T-helper 2 cell treated with Interferon-gamma antibody and Interleukin-4, amounts not matched to agents 100 ng/mL and 5 ng/mL, for 36 hours (primary cell): ENCODE results near the gene FBXW5. TPM values are rescaled to one million over a fixed set of nuclear protein-coding genes. Genes with fewer than 3 reads are reported as not detected.

Source experiments
- intact Hi-C: fragments of 100-400 bp; cut with micrococcal nuclease; formaldehyde crosslinking; loops from one replicate; pipeline ENCODE4 v1.15.1; 2023
- total RNA-seq: library from RNA; stranded (reverse); gene quantifications from 2 replicates; pipeline ENCODE4 v1.2.3, GENCODE V29; 2022

FBXW5 gene
- total RNA-seq, 1 donor from 2014 or later, result 109 TPM

- intact Hi-C loops, result no loop called here
Measured at GRCh38 chr9:136939431-136939995, 5.0 kb downstream of the FBXW5 start.

DNA sequence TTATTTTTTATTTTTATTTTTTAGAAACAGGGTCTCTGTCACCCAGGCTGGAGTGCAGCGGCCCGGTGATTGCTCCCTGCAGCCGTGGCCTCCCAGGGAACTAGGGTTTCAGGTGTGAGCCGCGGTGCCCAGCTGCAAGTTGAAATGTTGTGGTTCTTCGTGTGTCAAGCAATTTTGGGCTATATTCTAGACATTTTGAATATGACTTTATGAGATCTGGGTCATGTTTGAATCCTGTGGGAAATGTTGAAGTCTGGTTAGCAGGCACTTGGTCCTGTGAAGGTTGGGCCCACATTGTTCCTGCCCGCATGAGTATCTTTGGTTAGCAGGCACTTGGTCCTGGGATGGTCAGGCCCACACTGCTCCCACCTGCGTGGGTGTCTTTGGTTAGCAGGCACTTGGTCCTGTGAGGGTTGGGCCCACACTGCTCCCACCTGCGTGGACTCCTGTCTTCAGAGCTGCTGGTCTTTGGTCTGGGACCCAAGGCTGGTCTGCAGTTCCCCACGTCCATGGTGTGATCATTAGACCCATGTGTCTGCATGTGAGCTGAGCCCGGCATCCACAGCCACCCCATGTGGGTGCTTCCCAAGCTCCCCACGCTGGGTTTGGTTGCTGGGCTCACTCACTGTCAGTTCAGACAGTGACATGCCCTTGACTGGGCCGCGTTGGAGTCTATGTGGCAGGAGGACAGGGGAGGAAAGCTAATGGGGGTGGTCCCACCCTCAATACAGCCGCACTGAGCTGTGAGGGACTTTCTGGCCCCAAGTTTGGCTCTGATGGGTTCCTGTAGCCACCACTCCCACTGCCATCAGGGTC is 7.1 kb downstream of the FBXW5 start:
- intact Hi-C loops, result no loop called here

- intact Hi-C loops, result no loop called here
Measured at GRCh38 chr9:136936645-136937170, 7.8 kb downstream of the FBXW5 start.

DNA sequence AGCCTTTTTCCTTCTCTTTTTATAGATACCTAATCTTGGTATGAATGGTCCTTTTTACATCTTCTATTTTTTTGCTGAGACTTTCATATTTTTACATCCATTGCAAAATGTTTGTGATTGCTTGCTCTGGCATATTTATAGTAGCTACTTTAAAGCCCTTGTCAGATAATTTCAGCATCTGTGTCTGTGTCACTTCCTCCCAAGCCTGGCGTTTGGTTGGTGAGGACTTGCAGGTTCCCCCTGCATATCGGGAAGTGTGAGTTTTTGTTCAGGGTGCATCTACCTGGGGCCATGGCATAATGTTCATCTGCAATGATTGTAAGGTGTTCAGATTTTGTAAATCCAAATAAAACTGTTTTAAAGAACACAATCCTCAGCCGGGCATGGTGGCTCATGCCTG is 8.9 kb downstream of the FBXW5 start:
- intact Hi-C loops, result no loop called here

- intact Hi-C loops, result no loop called here
Measured at GRCh38 chr9:136934277-136934676, 10.3 kb downstream of the FBXW5 start.

GRCh38 chr9:136931611-136932130 is 12.9 kb downstream of the FBXW5 start:
- intact Hi-C loops, result no loop called here

- intact Hi-C loops, result no loop called here
Measured at GRCh38 chr9:136930014-136930413, 14.5 kb downstream of the FBXW5 start.

GRCh38 chr9:136928591-136928990 is 15.9 kb downstream of the FBXW5 start:
- intact Hi-C loops, result no loop called here

GRCh38 chr9:136927343-136928271 is 16.9 kb downstream of the FBXW5 start:
- intact Hi-C loops, result no loop called here

GRCh38 chr9:136926749-136927148 is 17.8 kb downstream of the FBXW5 start:
- intact Hi-C loops, result no loop called here

DNA sequence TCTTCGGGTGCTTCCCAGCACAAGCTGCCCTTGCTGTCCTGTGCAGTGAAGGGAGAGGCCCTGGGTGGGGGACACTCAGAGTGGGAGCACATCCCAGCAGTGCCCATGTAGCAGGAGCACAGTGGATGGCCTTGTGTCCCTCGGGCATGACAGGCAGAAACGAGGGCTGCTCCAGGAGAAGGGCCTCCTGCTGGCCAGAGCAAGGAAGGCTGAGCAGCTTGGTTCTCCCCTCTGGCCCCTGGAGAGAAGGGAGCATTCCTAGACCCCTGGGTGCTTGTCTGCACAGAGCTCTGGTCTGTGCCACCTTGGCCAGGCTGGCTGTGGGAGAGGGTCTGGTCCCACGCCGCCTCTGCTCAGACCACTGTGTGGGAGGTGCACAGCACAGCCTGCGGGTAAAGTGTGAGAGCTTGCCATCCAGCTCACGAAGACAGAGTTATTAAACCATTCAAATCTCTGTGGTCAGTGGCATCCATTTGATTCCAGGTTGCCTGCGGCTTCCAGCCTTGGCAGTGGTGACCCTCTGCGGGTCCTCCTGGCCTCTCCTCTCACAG is 18.3 kb downstream of the FBXW5 start:
- intact Hi-C loops, result no loop called here

GRCh38 chr9:136925414-136926153 is 19.0 kb downstream of the FBXW5 start:
- intact Hi-C loops, result no loop called here

GRCh38 chr9:136923881-136924280 is 20.7 kb downstream of the FBXW5 start:
- intact Hi-C loops, result no loop called here

DNA sequence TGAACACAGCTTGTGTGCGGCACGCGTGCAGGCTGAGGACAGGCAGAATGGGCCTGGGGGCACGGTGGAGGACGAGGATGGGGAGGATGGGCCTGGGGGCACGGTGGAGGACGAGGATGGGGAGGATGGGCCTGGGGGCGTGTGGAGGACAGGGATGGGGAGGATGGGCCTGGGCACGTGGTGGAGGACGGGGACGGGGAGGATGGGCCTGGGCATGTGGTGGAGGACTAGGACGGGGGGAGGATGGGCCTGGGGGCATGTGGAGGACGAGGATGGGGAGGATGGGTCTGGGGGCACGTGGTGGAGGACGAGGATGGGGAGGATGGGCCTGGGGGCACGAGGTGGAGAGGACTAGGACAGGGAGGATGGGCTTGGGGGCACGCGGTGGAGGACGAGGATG is 22.0 kb downstream of the FBXW5 start:
- intact Hi-C loops, result no loop called here

DNA sequence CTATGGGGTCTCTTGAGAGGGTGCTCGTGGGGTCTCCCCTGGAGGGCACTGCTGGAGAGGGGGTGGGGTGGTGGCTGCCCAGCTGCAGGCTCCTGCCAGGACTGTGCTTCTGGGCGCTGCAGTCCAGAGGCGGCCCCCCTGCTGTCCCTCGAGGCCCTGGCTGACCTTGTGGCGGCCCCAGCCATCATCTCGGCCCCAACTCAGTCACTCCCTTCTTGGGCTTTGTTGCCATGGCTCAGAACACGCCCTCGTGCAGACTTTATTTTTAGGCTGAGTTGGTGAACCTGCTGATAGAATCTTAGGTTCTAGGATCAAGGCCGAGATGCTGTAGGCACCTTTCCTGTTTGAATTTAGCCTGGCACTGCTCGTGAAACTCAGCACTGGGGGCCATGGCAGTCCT is 22.8 kb downstream of the FBXW5 start:
- intact Hi-C loops, result no loop called here

DNA sequence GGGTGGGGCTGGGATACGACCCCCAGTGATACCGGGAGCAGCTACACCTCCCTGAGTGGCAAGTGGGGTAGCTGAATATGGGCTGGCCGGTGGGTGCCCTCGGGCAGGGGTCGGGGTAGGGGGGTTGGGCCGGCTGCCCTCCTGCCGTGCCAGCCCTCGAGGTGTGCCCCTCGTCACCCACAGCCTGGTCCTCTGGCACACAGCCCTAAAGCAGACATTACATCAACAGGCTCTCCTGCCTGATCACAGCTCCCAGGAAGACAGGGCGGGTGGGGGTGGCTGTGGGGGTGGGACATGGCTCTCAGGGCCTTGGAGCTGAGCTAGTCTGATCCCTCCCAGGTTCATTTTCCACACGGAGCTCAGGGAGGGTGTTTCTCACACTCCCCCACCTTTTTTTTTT is 23.2 kb downstream of the FBXW5 start:
- intact Hi-C loops, result no loop called here

DNA sequence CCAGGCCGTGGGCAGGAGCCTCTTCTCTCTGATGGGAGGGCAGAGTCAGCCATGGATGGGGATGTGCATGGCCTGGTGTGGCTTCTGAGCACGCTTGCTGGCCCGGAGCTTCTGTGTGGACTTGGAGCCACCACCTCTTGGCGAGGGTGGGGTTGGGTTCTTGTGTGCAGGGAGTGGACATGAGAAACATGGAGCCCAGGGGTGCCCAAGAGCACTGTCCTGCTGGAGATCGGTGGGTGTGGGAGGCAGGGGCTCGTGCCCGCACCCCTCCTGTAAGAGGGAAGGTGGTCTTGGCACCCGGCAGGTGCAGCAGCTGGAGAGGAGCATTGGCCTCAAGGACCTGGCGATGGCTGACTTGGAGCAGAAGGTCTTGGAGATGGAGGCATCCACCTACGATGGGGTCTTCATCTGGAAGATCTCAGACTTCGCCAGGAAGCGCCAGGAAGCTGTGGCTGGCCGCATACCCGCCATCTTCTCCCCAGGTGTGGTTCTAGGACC is 23.8 kb downstream of the FBXW5 start:
- intact Hi-C loops, result no loop called here

DNA sequence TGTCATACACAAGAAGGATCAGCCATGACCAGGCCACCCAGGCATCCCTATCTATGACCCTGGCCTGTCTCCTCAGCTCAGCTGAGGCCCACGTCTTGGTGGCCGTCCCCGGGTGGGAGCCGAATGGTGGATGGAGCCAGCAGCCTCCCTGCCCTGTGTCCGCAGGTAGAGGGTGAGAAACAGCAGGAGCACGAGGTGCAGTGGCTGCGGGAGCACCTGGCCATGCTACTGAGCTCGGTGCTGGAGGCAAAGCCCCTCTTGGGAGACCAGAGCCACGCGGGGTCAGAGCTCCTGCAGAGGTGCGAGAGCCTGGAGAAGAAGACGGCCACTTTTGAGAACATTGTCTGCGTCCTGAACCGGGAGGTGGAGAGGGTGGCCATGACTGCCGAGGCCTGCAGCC is 24.5 kb downstream of the FBXW5 start:
- intact Hi-C loops, result no loop called here

- intact Hi-C loops, result no loop called here
Measured at GRCh38 chr9:136917902-136918301, 26.6 kb downstream of the FBXW5 start.
